Measurements from ENCODE around the gene NEK9. TPM values are rescaled to one million over a fixed set of nuclear protein-coding genes. Genes with fewer than 3 reads are reported as not detected.

The NEK9 gene
- total and polyA plus RNA-seq, 2 donors (not counting 1 experiment from before 2014, with no cell fraction given) = 35.1 to 110 TPM

DNA sequence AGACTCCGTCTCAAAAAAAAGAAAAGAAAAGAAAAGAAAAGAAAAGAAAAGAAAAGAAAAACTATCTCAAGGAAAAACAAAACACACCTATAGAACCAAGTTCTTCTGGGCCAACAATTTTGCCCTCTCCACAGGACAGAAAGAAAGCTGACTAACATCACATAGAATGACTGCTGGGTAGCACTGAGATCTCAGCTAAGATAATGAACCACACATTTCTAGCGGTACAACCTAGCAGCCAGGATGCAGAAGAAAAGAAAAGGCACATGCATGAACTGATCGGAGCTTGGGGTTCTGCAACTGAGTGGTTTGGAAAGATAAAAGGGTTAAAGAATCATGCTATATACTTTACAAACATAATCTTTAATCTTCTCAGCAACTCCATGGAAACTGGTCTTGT, 30.1 kb upstream of the NEK9 start:
- no peak overlapping the region for H3K9ac ChIP-seq (ENCODE audit: low read length)
- Mint-ChIP-seq H3K9me3 (ENCODE audit: insufficient read depth) (no peaks in the 10 kb centered on the region), H3K27ac (no peak overlapping the region), H3K4me1 (peaks cover 22% of the 10 kb centered on the region), H3K27me3 (no peaks in the 10 kb centered on the region), H3K4me3 (no peak overlapping the region)
- H3K4me2 ChIP-seq (replicated peaks; ENCODE audit: low read depth, low read length, poor library complexity, severe bottlenecking) = no peak overlapping the region
- POLR2A ChIA-PET = interaction anchor here (0.6 kb wide), 1 partner anchor 19 kb away, joined by 4 read pairs; no protein-coding TSS in a partner anchor
- no peak for ATAC-seq (ENCODE audit: low read depth)
- H3K36me3 ChIP-seq (replicated peaks in 1 of 2; ENCODE audit: control extremely low read depth in 1 of 2, control insufficient read depth in 1 of 2, extremely low read depth in 1 of 2, insufficient read depth in 2 of 2, low read length in 1 of 2) = peaks cover 2 to 8% of the 10 kb centered on the region in 2 experiments
- DNase-seq = no peak
- H3K27ac ChIP-seq (ENCODE audit: low read length in 2 of 2) = no peak overlapping the region
- H3K4me1 ChIP-seq (ENCODE audit: control insufficient read depth in 2 of 2, insufficient read depth in 2 of 2, low read length in 2 of 2) = peaks cover 0 to 5% of the 10 kb centered on the region in 2 donors
- WGBS (ENCODE audit: insufficient coverage) = 70% methylated on average over 1 of the region's 3 CpGs
- no peaks in the 10 kb centered on the region for H3K27me3 ChIP-seq (replicated peaks in 1 of 4; ENCODE audit: control extremely low read depth in 1 of 4, control insufficient read depth in 3 of 4, insufficient read depth in 4 of 4, low read length in 3 of 4)
- peaks cover 47% of the 10 kb centered on the region for H4K20me1 ChIP-seq (ENCODE audit: control insufficient read depth, insufficient read depth, low read length, poor library complexity, severe bottlenecking)
- H2AFZ ChIP-seq (ENCODE audit: insufficient read depth, low read depth, low read length, poor library complexity, severe bottlenecking) = no peak overlapping the region
- no peaks in the 10 kb centered on the region for H3K9me3 ChIP-seq (ENCODE audit: control extremely low read depth in 1 of 3, control insufficient read depth in 2 of 3, insufficient read depth in 1 of 3, low read length in 2 of 3)
- H3K4me3 ChIP-seq (ENCODE audit: control extremely low read depth in 1 of 5, extremely low read depth in 1 of 5, insufficient read depth in 1 of 5, low read depth in 2 of 5, low read length in 4 of 5) = no peak overlapping the region
- TF ChIP-seq CTCF (IDR thresholded peaks at IDR 0.05) = no peak
- no peak for TF ChIP-seq EZH2 (IDR thresholded peaks at IDR 0.05; ENCODE audit: borderline replicate concordance, insufficient read depth, low read depth, low read length, poor library complexity, severe bottlenecking)
- peaks cover 91% of the 10 kb centered on the region for H3K79me2 ChIP-seq (ENCODE audit: control insufficient read depth, insufficient read depth, low read length)
- CTCF ChIA-PET = interaction anchor here (0.9 to 1.0 kb wide), 2 partner anchors 141 to 151 kb away, joined by 3 to 4 read pairs; no protein-coding TSS in a partner anchor
- intact Hi-C loops (cut with micrococcal nuclease) = no loop called here

DNA sequence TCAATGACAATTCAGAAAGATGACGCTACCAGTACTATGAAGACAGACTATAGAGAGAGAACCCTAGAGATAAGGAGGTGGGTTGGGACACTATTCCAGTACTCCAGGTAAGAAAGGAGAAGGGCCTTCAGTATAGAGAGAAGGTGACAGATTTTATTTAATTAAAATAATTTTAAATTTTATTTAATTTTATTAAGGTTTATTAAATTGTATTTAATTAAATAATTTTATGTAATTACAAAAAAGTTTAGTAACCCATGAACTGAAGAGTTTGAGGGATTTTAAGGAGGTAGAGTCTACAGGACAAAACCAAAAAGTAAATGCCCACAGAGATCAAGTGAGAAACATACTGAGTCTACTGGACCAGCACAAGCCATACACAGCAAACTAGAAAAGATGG, 29.3 kb upstream of the NEK9 start:
- H3K27ac ChIP-seq (ENCODE audit: low read length in 2 of 2) = no peak overlapping the region
- Mint-ChIP-seq H3K27ac (no peak overlapping the region), H3K27me3 (no peaks in the 10 kb centered on the region), H3K9me3 (ENCODE audit: insufficient read depth) (no peaks in the 10 kb centered on the region), H3K4me3 (no peak overlapping the region), H3K4me1 (peaks cover 21% of the 10 kb centered on the region)
- no peaks in the 10 kb centered on the region for H3K9me3 ChIP-seq (ENCODE audit: control extremely low read depth in 1 of 3, control insufficient read depth in 2 of 3, insufficient read depth in 1 of 3, low read length in 2 of 3)
- peaks cover 47% of the 10 kb centered on the region for H4K20me1 ChIP-seq (ENCODE audit: control insufficient read depth, insufficient read depth, low read length, poor library complexity, severe bottlenecking)
- peaks cover 91% of the 10 kb centered on the region for H3K79me2 ChIP-seq (ENCODE audit: control insufficient read depth, insufficient read depth, low read length)
- TF ChIP-seq CTCF (IDR thresholded peaks at IDR 0.05) (no peak), EZH2 (IDR thresholded peaks at IDR 0.05; ENCODE audit: borderline replicate concordance, insufficient read depth, low read depth, low read length, poor library complexity, severe bottlenecking) (no peak)
- ATAC-seq (ENCODE audit: low read depth) (no peak), DNase-seq (no peak)
- H3K36me3 ChIP-seq (replicated peaks in 1 of 2; ENCODE audit: control extremely low read depth in 1 of 2, control insufficient read depth in 1 of 2, extremely low read depth in 1 of 2, insufficient read depth in 2 of 2, low read length in 1 of 2) = peaks cover 5 to 11% of the 10 kb centered on the region in 2 experiments
- POLR2A ChIA-PET = no interaction called here
- no peaks in the 10 kb centered on the region for H3K27me3 ChIP-seq (replicated peaks in 1 of 4; ENCODE audit: control extremely low read depth in 1 of 4, control insufficient read depth in 3 of 4, insufficient read depth in 4 of 4, low read length in 3 of 4)
- H3K4me2 ChIP-seq (replicated peaks; ENCODE audit: low read depth, low read length, poor library complexity, severe bottlenecking) = no peak overlapping the region
- WGBS (ENCODE audit: insufficient coverage) = 100% methylated on average over 1 of the region's 1 CpG
- H3K4me3 ChIP-seq (ENCODE audit: control extremely low read depth in 1 of 5, extremely low read depth in 1 of 5, insufficient read depth in 1 of 5, low read depth in 2 of 5, low read length in 4 of 5) = no peak overlapping the region
- H3K4me1 ChIP-seq (ENCODE audit: control insufficient read depth in 2 of 2, insufficient read depth in 2 of 2, low read length in 2 of 2) = peaks cover 0 to 5% of the 10 kb centered on the region in 2 donors
- no peak overlapping the region for H3K9ac ChIP-seq (ENCODE audit: low read length)
- CTCF ChIA-PET = interaction anchor here (0.6 kb wide), 1 partner anchor 148 kb away, joined by 3 read pairs; no protein-coding TSS in a partner anchor
- H2AFZ ChIP-seq (ENCODE audit: insufficient read depth, low read depth, low read length, poor library complexity, severe bottlenecking) = no peak overlapping the region
- intact Hi-C loops (cut with micrococcal nuclease) = no loop called here

Data from B cell (primary cell).